A549 (cell line): ENCODE measurements around the gene SYMPK.

ENCODE experiments used
- CEBPB ChIP-seq, 2 experiments: fragments of >200 bp in 1 of 2; sonication (Bioruptor Twin) in 1 of 2; formaldehyde crosslinking in 1 of 2; IDR thresholded peaks; 2 replicates each; pipeline ENCODE4 v1.6.1; 2012 to 2016
- CTCF ChIP-seq: fragments of >200 bp; sonication (Bioruptor Twin); formaldehyde crosslinking; IDR thresholded peaks from 3 replicates; pipeline ENCODE4 v1.5.1; 2016
- MAFK ChIP-seq: fragments of 450-650 bp; IDR thresholded peaks from 2 replicates; pipeline ENCODE4 v1.6.1; 2014; ENCODE audit not compliant: partially characterized antibody

- TF ChIP-seq CTCF (no peak), MAFK (no peak), CEBPB (IDR thresholded peaks at IDR 0.05) (no peak)
These were observed 9.4 kb upstream of the SYMPK start for GRCh38 chr19:45872095-45872919.
